H9 (cell line): ENCODE measurements around the gene SCFD2. TPM values are rescaled to one million over a fixed set of nuclear protein-coding genes. Genes with fewer than 3 reads are reported as not detected.

Experiments
- DNase-seq: peaks from one replicate; pipeline ENCODE4 v3.0.0-alpha.2; 2017
- H2AFZ ChIP-seq: one replicate; pipeline ENCODE4 v1.6.1; 2013; ENCODE audit warnings: mild to moderate bottlenecking, low read length, control low read depth, moderate library complexity
- H2AK5ac ChIP-seq: 2 replicates; pipeline ENCODE4 v1.6.1; 2013; ENCODE audit warnings: low read length, control low read depth, mixed read lengths; ENCODE audit not compliant: insufficient read length
- H2BK120ac ChIP-seq: one replicate; pipeline ENCODE4 v1.6.1; 2013; ENCODE audit warnings: low read depth, mild to moderate bottlenecking, low read length, control low read depth, inconsistent platforms; ENCODE audit not compliant: poor library complexity, severe bottlenecking
- H2BK12ac ChIP-seq: 2 replicates; pipeline ENCODE4 v1.6.1; 2013; ENCODE audit warnings: low read length, control low read depth, mixed read lengths, low read depth; ENCODE audit not compliant: insufficient read length
- H2BK15ac ChIP-seq: 2 replicates; pipeline ENCODE4 v1.6.1; 2013; ENCODE audit warnings: low read depth, low read length, control low read depth
- H2BK20ac ChIP-seq: one replicate; pipeline ENCODE4 v1.6.1; 2013; ENCODE audit warnings: low read depth, mild to moderate bottlenecking, low read length, control low read depth, inconsistent platforms; ENCODE audit not compliant: poor library complexity, severe bottlenecking
- H2BK5ac ChIP-seq: 2 replicates; pipeline ENCODE4 v1.6.1; 2013; ENCODE audit warnings: low read length, control low read depth, mixed read lengths; ENCODE audit not compliant: insufficient read length
- H3K14ac ChIP-seq: 2 replicates; pipeline ENCODE4 v1.6.1; 2013; ENCODE audit warnings: low read length, control low read depth; ENCODE audit not compliant: insufficient read depth
- H3K18ac ChIP-seq: 2 replicates; pipeline ENCODE4 v1.6.1; 2013; ENCODE audit warnings: low read depth, mild to moderate bottlenecking, mixed read lengths, low read length, control low read depth; ENCODE audit not compliant: insufficient read length
- H3K23ac ChIP-seq: 2 replicates; pipeline ENCODE4 v1.6.1; 2013; ENCODE audit warnings: low read length, control low read depth, mixed read lengths, low read depth; ENCODE audit not compliant: insufficient read length
- H3K23me2 ChIP-seq: 2 replicates; pipeline ENCODE4 v1.6.1; 2013; ENCODE audit warnings: low read depth, mild to moderate bottlenecking, mixed read lengths, low read length, control low read depth; ENCODE audit not compliant: insufficient read length, poor library complexity, severe bottlenecking
- H3K27ac ChIP-seq: 2 replicates; pipeline ENCODE4 v1.5.1; 2013; ENCODE audit warnings: low read length, control low read depth, mixed read lengths, low read depth; ENCODE audit not compliant: insufficient read length
- H3K27me3 ChIP-seq: 2 replicates; pipeline ENCODE4 v1.6.1; 2013; ENCODE audit warnings: low read length, control low read depth, inconsistent platforms; ENCODE audit not compliant: insufficient read depth
- H3K4ac ChIP-seq: 2 replicates; pipeline ENCODE4 v1.6.1; 2013; ENCODE audit warnings: low read depth, mild to moderate bottlenecking, control low read depth, inconsistent platforms, low read length, moderate library complexity
- H3K4me1 ChIP-seq: 2 replicates; pipeline ENCODE4 v1.6.1; 2013; ENCODE audit warnings: low read length, control low read depth, inconsistent platforms; ENCODE audit not compliant: insufficient read depth
- H3K4me2 ChIP-seq: 2 replicates; pipeline ENCODE4 v1.6.1; 2013; ENCODE audit warnings: low read length, control low read depth, mixed read lengths; ENCODE audit not compliant: insufficient read length, insufficient read depth
- H3K56ac ChIP-seq: 2 replicates; pipeline ENCODE4 v1.6.1; 2013; ENCODE audit warnings: low read depth, mild to moderate bottlenecking, mixed read lengths, low read length, control low read depth; ENCODE audit not compliant: insufficient read length
- H3K79me1 ChIP-seq: 2 replicates; pipeline ENCODE4 v1.6.1; 2013; ENCODE audit warnings: low read depth, mild to moderate bottlenecking, moderate library complexity, low read length, control low read depth, inconsistent platforms; ENCODE audit not compliant: insufficient read depth, poor library complexity, severe bottlenecking
- H3K79me2 ChIP-seq: 2 replicates; pipeline ENCODE4 v1.6.1; 2013; ENCODE audit warnings: low read length, control low read depth, inconsistent platforms; ENCODE audit not compliant: insufficient read depth
- H3K9ac ChIP-seq: 2 replicates; pipeline ENCODE4 v1.6.1; 2013; ENCODE audit warnings: low read length, control low read depth, mixed read lengths; ENCODE audit not compliant: insufficient read length; ENCODE audit errors: extremely low read depth
- H3K9me3 ChIP-seq: one replicate; pipeline ENCODE4 v1.6.1; 2013; ENCODE audit warnings: low read depth, low read length, inconsistent platforms; ENCODE audit not compliant: control insufficient read depth
- H3T11ph ChIP-seq: one replicate; pipeline ENCODE4 v1.6.1; 2013; ENCODE audit warnings: mild to moderate bottlenecking, low read length, control low read depth, inconsistent platforms
- H4K20me1 ChIP-seq: one replicate; pipeline ENCODE4 v1.6.1; 2013; ENCODE audit not compliant: control insufficient read depth, insufficient read length, insufficient read depth
- H4K5ac ChIP-seq: 2 replicates; pipeline ENCODE4 v1.6.1; 2013; ENCODE audit warnings: low read depth, mild to moderate bottlenecking, mixed read lengths, low read length, control low read depth; ENCODE audit not compliant: insufficient read length
- H4K8ac ChIP-seq: replicated peaks from 2 replicates; pipeline ENCODE4 v1.6.1; 2013; ENCODE audit warnings: low read length, control low read depth, mixed read lengths, low read depth; ENCODE audit not compliant: insufficient read length
- H4K91ac ChIP-seq: 2 replicates; pipeline ENCODE4 v1.6.1; 2013; ENCODE audit warnings: low read depth, mild to moderate bottlenecking, moderate library complexity, mixed read lengths, low read length, control low read depth; ENCODE audit not compliant: insufficient read length
- H3K27ac Mint-ChIP-seq, 3 experiments: 2 replicates in 2 of 3; 3 replicates in 1 of 3; pipeline ENCODE4 v1.8.0; 2020 to 2021; ENCODE audit warnings: mixed read lengths in 3 of 3, mild to moderate bottlenecking in 1 of 3, moderate library complexity in 1 of 3
- H3K27me3 Mint-ChIP-seq: 2 replicates; pipeline ENCODE4 v1.8.0; 2021; ENCODE audit warnings: low read depth, mild to moderate bottlenecking, moderate library complexity, mixed read lengths
- H3K36me3 Mint-ChIP-seq, 3 experiments: 2 replicates in 2 of 3; 3 replicates in 1 of 3; pipeline ENCODE4 v1.8.0; 2020 to 2021; ENCODE audit warnings: low read depth in 3 of 3, mixed read lengths in 3 of 3; ENCODE audit not compliant: insufficient read depth in 1 of 3
- H3K4me1 Mint-ChIP-seq, 2 experiments: 2 replicates each; pipeline ENCODE4 v1.8.0; 2020; ENCODE audit warnings: mixed read lengths in 2 of 2
- H3K4me3 Mint-ChIP-seq, 2 experiments: 2 replicates in 1 of 2; 3 replicates in 1 of 2; pipeline ENCODE4 v1.8.0; 2020 to 2021; ENCODE audit warnings: mild to moderate bottlenecking in 2 of 2, mixed read lengths in 2 of 2, moderate library complexity in 1 of 2
- H3K9me3 Mint-ChIP-seq, 2 experiments: 2 replicates in 1 of 2; 3 replicates in 1 of 2; pipeline ENCODE4 v1.8.0; 2020; ENCODE audit warnings: mild to moderate bottlenecking in 2 of 2, mixed read lengths in 2 of 2, moderate library complexity in 1 of 2
- total RNA-seq: library from RNA; stranded (reverse); gene quantifications from 2 replicates; pipeline ENCODE4 v1.2.1, GENCODE V29; 2021
- TF ChIP-seq, protein P1 (sequence below): fragments of 200-600 bp; sonication (generic); conservative IDR thresholded peaks from 3 replicates; pipeline ENCODE4 v1.8.0; 2021; ENCODE audit warnings: antibody characterized with exemption, mild to moderate bottlenecking

The SCFD2 gene
- total RNA-seq, 1 experiment from 2014 or later = 10.1 TPM

DNA sequence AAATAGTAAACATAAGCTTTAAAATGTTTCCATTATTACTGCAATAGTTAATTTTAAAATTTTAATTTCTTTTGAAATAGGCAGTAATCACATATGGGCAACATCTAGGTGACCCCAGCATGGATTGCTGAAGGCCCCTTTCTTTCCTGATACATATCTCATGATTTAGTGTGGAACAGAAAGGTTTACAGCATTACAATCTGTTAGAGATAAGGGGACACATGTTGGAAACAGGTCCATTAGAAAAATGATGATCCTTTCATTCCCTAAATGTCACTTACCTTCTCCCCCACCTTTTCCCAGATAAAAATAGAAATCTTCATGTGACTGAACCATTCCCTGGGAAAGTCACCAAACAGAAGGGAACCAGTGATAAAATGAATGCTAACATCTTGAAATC lies 413.3 kb downstream of the SCFD2 start:
- H2BK5ac ChIP-seq = no peak overlapping the region
- Mint-ChIP-seq H3K27me3 (no peaks in the 10 kb centered on the region), H3K9me3 (no peaks in the 10 kb centered on the region), H3K27ac (no peak overlapping the region), H3K4me1 (peaks cover 38 to 40% of the 10 kb centered on the region in 2 experiments), H3K4me3 (no peak overlapping the region), H3K36me3 (no peaks in the 10 kb centered on the region)
- no peak for DNase-seq
- H2BK120ac ChIP-seq = no peak overlapping the region
- H2BK15ac ChIP-seq = no peak overlapping the region
- H3K18ac ChIP-seq = no peak overlapping the region
- no peak overlapping the region for H2AFZ ChIP-seq
- no peak overlapping the region for H3K9ac ChIP-seq
- no peaks in the 10 kb centered on the region for H3K79me2 ChIP-seq
- H3K23ac ChIP-seq = no peak overlapping the region
- TF ChIP-seq, protein P1, sequence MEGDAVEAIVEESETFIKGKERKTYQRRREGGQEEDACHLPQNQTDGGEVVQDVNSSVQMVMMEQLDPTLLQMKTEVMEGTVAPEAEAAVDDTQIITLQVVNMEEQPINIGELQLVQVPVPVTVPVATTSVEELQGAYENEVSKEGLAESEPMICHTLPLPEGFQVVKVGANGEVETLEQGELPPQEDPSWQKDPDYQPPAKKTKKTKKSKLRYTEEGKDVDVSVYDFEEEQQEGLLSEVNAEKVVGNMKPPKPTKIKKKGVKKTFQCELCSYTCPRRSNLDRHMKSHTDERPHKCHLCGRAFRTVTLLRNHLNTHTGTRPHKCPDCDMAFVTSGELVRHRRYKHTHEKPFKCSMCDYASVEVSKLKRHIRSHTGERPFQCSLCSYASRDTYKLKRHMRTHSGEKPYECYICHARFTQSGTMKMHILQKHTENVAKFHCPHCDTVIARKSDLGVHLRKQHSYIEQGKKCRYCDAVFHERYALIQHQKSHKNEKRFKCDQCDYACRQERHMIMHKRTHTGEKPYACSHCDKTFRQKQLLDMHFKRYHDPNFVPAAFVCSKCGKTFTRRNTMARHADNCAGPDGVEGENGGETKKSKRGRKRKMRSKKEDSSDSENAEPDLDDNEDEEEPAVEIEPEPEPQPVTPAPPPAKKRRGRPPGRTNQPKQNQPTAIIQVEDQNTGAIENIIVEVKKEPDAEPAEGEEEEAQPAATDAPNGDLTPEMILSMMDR = no peak
- no peak overlapping the region for H3K4me2 ChIP-seq
- no peaks in the 10 kb centered on the region for H4K20me1 ChIP-seq
- H4K91ac ChIP-seq = no peak overlapping the region
- H3K9me3 ChIP-seq = no peaks in the 10 kb centered on the region
- H3K4ac ChIP-seq = no peak overlapping the region
- no peak overlapping the region for H2BK12ac ChIP-seq
- no peak overlapping the region for H3K56ac ChIP-seq
- H3K14ac ChIP-seq = no peak overlapping the region
- no peaks in the 10 kb centered on the region for H3K79me1 ChIP-seq
- H4K5ac ChIP-seq = no peak overlapping the region
- H3T11ph ChIP-seq = no peak overlapping the region
- no peaks in the 10 kb centered on the region for H3K23me2 ChIP-seq
- peaks cover 3% of the 10 kb centered on the region; the same call in 1 of the 2 replicates for H3K4me1 ChIP-seq
- H4K8ac ChIP-seq = no peak overlapping the region
- no peak overlapping the region for H2BK20ac ChIP-seq
- no peak overlapping the region for H3K27ac ChIP-seq
- no peaks in the 10 kb centered on the region for H3K27me3 ChIP-seq
- no peak overlapping the region for H2AK5ac ChIP-seq
